Activated naive CD4-positive, alpha-beta T cell treated with anti-CD3 and anti-CD28 coated beads, Interleukin-2, amount 50 U/mL, for 16 hours (primary cell): ENCODE data around the gene TEDDM1.
"Not testable (repeated sequence)": the region's sequence is repeated elsewhere in the genome, so short reads cannot be mapped to it uniquely, and the experiment has no call there.

ENCODE experiments used
- DNase-seq: peaks from one replicate; pipeline ENCODE4 v3.0.0-alpha.2; 2020

The TEDDM1 gene

GRCh38 chr1:182405578-182405977 lies 5.1 kb upstream of the TEDDM1 start:
- DNase-seq: no peak

- no peak for DNase-seq
Observed at GRCh38 chr1:182404781-182405180, 4.3 kb upstream of the TEDDM1 start.

DNA sequence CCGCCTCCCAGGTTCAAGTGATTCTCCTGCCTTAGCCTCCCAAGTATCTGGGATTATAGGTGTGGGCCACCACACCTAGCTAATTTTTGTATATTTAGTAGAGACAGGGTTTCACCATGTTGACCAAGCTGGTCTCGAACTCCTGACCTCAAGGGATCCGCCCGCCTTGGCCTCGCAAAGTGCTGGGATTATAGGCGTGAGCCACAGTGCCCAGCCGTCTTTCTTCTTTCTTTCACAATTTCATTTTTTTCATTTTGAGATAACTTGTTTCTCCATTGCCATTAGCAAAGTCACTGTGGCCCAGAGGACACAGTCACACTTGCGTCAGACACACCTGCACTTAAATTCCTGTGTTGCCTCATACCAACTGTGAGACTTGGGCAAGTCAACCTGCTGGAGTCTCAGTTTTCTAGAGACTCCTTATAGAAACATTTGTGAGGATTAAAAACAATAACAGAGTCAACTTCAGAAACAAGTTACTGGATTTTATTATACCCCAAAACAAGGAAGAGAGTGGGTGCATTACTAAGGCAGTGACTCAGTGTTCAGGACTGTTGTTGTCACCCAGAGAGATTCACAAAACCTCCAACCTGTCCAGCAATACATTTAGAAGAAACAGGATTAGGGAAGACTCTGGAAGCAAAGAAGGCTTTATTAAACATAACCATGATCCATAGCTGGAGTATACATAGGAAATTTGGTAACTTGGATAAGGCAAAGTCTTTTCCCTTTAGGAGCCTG lies 2.6 kb downstream of the TEDDM1 start:
- no peak for DNase-seq

DNA sequence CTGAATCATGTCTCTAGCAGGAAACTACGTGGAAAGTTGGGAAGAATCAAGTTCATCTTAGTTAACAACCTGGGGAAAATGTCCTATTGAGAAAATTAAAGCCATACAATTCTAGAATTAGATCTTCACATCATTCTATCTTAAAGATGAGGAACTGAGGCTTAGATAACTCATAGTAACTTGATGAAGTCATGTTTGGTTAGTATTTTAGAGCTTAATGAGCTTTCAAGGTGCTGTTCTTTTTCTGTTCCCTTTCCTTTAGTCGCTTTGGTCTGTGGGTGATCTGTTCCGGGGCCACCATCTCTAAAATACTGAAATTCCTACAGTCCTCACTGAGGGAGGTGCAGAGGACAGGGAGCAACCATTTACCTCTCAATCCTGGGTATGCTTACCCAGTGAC lies 4.6 kb downstream of the TEDDM1 start:
- DNase-seq: no peak

- no peak for DNase-seq
Observed at GRCh38 chr1:182394055-182394775, 6.3 kb downstream of the TEDDM1 start.

GRCh38 chr1:182392050-182393028 lies 8.1 kb downstream of the TEDDM1 start:
- peak; percentile 28 for DNase-seq

DNA sequence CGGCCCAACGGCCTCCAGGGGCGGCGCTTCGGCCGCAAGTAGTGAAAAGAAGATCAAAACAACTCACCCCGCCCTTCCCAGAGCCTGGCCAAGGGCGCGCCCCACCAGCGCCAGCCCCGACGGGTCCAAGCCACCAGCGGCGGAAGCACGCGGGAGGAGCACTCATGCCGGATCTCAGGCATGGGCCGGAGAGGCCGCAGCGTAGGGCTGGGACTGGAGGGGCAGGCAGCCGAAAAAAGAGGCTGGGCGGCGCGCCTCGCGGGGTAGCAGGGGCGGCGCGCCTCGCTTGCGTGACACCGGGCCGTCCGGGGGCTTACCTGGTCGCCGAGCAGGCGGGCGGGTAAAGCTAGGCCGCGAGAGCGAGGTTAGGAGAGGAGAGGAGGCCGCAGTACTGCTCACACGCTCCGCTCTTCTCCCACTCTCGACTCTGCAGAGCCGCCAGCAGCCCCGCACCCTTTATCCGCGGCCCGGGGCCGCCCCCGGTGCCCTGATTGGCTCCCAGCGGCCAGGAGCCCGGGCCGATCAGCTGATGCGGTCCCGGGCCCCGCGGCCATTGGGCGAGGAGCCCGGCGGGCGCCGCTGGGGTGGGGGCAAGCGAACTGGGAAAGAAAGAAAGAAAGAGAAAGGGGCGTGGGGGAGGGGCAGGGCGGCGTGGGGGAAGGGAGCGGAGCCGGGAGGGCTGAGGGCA lies 9.0 kb downstream of the TEDDM1 start, which contains the start of gene GLUL:
GLUL (minus strand) TSS at position 429 of the 688 bp plus-strand sequence. CDS start 3,053 bp downstream, outside the sequence.
- peak; percentile 69 for DNase-seq

- peak; percentile 48 for DNase-seq
Observed at GRCh38 chr1:182391028-182391361, 9.5 kb downstream of the TEDDM1 start.

DNA sequence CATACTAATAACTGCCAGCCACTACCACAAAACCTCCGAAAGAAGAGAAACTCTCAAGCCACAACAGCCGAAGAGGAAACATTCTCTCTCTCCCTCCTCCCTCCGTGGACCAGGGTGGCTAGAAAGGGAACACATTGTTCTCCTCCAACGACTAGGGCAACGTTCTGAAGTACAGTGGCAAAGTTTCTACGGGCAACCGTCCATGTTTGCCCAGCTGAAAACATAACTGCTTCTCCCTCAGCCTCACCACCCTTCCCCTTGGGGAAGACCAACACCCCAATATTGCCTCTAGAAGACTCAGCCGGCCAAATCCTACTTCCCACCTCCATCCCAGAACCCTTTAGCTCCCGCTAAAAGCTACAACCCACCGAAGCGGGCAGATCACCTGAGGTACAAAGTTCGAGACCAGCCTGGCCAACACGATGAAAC lies 10.8 kb downstream of the TEDDM1 start:
- DNase-seq: no peak

- DNase-seq: no peak
Observed at GRCh38 chr1:182388392-182389134, 11.9 kb downstream of the TEDDM1 start.

DNA sequence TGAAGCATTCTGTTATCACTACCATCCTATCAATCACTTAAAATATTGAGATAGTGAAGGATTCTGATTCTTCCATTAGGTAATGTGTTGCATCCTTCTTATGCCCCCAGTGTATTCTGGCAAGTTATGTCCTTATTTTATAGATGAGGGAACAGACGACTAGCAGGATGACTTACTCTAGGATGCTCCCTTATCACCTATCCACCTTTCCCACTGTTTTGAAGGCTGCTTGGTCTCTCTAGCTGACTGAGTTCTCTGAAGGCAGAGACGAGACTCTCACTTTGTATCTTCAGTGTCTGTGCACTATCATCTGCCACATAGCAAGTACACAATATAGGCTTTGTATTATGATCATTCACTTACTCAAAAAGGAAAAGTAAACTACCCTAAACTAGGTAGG lies 12.9 kb downstream of the TEDDM1 start:
- DNase-seq: no peak

DNA sequence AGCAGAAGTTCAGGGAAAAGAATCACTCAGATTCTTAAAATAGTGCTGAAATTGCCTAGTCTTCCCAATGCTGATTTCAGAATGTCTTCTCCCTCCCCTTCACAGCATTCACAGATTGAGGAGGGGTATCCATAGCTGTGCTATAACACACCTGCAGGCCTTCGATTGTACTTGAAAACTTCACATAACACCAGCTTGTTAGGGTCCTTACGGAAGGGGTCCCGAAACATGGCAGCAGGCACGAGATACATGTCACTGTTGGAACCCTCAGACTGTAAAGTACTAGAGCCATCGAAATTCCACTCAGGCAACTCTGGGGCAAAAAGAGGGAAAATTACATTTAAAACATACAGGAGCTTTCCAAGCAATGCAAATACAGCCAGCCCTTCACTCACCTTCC lies 13.5 kb downstream of the TEDDM1 start:
- no peak for DNase-seq

GRCh38 chr1:182385885-182386853 lies 14.3 kb downstream of the TEDDM1 start:
- no peak for DNase-seq

DNA sequence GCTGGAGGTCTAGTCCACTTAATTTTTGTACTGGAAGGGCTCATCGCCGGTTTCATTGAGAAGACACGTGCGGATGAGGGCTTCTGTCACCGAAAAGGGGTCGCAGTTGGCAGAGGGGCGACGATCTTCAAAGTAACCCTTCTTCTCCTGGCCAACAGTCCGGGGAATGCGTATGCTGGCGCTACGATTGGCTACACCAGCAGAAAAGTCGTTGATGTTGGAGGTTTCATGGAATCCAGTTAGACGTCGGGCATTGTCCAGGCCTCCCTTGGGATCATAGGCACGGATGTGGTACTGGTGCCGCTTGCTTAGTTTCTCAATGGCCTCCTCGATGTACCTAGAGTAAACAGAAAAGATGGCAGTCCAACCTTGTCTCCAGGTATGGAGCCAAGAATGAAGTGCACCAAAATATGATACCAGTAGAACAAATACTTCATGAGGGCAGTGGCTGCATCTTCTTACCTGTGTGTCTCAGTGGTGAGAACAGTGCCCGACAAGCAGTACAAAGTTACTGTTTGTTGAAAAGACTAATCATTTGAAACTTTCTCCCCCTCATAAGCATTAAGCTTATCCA lies 16.0 kb downstream of the TEDDM1 start:
- no peak for DNase-seq

GRCh38 chr1:182383934-182384333 lies 16.5 kb downstream of the TEDDM1 start:
- DNase-seq: no peak

DNA sequence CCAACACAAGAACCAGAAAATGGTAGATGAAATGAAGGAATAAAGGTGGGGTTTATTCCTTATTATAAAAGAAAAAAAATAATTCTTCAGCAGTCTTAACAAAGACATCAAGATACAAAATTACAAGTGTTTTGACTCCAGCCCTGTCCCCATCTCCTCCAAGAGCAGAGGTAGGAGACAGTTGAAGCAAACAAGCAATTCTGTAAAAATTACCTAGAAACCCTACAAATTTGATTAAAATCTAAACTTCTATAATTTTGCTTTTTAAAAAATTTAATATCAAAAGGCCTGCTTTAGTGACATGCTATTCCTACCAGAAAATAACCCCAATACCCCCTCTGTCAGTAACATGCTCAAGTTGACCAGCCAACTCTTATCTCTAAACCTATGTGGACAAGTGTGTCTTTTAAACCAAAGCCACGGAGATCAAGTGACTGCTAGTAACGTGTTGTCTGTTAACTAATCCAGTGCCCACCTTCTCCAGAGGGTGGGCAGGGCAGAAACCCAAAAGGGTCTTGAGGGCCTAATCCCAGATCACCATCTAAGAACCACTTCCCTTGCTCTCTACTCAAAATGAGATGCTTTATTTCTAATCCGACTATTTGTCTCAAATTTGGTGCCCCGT lies 17.3 kb downstream of the TEDDM1 start:
- DNase-seq: no peak

- DNase-seq: no peak
Observed at GRCh38 chr1:182381962-182382819, 18.3 kb downstream of the TEDDM1 start.

DNA sequence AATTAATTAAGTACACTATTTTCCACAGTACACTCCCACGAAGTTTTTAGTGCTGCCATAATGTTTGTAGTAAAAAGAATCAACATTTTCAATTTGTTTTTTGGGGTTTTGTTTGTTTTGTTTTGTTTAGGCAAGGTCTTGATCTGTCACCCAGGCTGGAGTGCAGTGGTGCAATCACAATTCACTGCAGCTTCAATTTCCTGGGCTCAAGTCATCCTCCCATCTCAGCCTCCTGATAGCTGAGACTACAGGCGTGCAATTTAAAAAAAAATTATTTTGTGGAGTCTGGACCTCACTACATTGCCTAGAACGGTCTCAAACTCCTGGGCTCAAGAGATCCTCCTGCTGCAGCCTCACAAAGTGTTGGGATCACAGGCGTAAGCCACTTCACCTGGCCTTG lies 20.3 kb downstream of the TEDDM1 start:
- DNase-seq: no peak

GRCh38 chr1:182379781-182380180 lies 20.7 kb downstream of the TEDDM1 start:
- not testable (repeated sequence) for DNase-seq
